Measurements from ENCODE around the gene PPP2R5E.
"Not testable (repeated sequence)": the region's sequence is repeated elsewhere in the genome, so short reads cannot be mapped to it uniquely, and the experiment has no call there.

Gene PPP2R5E

DNA sequence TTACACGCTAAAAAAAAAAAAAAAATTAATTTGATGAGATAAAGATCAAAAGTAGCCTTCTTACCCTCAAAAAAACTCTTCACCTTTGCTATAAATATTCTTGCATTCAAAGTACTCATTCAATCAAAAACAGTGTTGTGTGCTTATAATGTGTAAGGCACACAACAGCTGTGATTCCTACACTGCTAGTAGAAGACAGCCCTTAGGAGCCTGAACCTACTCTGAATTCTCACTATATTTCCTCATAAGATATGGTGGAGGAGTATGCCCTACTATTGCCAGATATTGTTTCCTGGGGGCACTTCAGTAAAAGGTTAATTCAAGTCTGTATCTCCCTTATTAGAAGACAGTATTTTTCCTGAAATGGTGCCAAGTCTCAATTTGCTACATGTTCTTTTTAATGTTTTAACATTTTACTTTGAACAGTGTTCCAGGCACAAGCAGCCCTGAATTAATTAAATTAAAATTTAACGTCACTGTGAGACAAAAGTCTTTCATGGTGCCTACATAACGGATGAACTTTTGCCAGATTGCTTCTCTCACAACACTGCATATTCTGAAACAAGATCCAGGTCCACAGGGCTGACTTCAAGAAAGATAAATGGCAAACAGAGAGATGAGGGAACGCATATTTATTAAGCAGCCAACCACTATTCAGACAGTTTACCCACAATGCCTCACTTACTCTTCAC lies 19.3 kb downstream of the PPP2R5E start:
- H3K9me3 ChIP-seq (ENCODE audit: control insufficient read depth, low read length), result no peaks in the 10 kb centered on the region
- WGBS, 2 experiments, result 96% methylated on average over 3 of the region's 4 CpGs

DNA sequence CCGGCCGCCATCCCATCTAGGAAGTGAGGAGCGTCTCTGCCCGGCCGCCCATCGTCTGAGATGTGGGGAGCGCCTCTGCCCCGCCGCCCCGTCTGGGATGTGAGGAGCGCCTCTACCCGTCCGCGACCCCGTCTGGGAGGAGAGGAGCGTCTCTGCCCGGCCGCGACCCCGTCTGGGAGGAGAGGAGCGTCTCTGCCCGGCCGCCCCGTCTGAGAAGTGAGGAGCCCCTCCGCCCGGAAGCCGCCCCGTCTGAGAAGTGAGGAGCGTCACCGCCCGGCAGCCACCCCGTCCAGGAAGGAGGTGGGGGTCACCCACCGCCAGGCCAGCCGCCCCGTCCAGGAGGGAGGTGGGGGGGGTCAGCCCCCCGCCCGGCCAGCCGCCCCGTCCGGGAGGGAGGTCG lies 20.7 kb downstream of the PPP2R5E start:
- H3K4me3 ChIP-seq (ENCODE audit: insufficient read depth, low read depth, low read length); H3K9me3 ChIP-seq (ENCODE audit: control insufficient read depth, low read length); H3K4me1 ChIP-seq (ENCODE audit: control insufficient read depth, insufficient read depth, low read length); H3K36me3 ChIP-seq (ENCODE audit: control insufficient read depth, insufficient read depth, low read length); H3K27me3 ChIP-seq (ENCODE audit: control insufficient read depth, insufficient read depth, low read length, poor library complexity, severe bottlenecking); H3K27ac ChIP-seq (ENCODE audit: insufficient read depth, low read depth, low read length, poor library complexity, severe bottlenecking): not testable (repeated sequence)
- WGBS, 2 experiments, result 97 to 98% methylated on average over 28 to 29 of the region's 41 CpGs

More for the DNA sequence above, 19.3 kb downstream of the PPP2R5E start:
- Histone ChIP-seq H3K4me1 (ENCODE audit: control insufficient read depth, insufficient read depth, low read length) (no peaks in the 10 kb centered on the region), H3K36me3 (ENCODE audit: control insufficient read depth, insufficient read depth, low read length) (peaks cover 9% of the 10 kb centered on the region), H3K27me3 (ENCODE audit: control insufficient read depth, insufficient read depth, low read length, poor library complexity, severe bottlenecking) (no peaks in the 10 kb centered on the region), H3K4me3 (ENCODE audit: insufficient read depth, low read depth, low read length) (no peak overlapping the region), H3K27ac (ENCODE audit: insufficient read depth, low read depth, low read length, poor library complexity, severe bottlenecking) (no peak overlapping the region)

DNA sequence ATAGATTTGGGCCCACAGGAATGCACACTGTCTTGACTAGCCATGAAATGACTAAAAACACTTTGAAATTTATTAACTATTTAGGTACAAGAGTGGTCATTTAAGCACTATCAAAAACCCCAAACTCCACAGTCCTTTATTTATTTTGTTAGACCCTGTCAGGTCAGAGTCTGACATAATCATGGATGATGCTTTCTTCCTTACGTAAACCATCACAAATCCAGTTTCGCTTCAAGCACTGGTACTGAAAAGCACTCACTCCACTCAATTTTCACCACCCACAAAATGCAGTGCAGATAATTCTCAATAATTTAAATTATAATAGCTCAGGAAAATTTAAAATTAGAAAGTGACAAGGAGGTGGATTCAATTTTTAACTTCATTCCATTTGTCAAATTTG lies 25.8 kb downstream of the PPP2R5E start:
- WGBS, 2 experiments, result 92 to 97% methylated on average over 2 of the region's 2 CpGs

GRCh38 chr14:63515240-63515639 lies 27.9 kb downstream of the PPP2R5E start:
- H3K4me1 ChIP-seq (ENCODE audit: control insufficient read depth, insufficient read depth, low read length), result no peaks in the 10 kb centered on the region
- no peak overlapping the region for H3K27ac ChIP-seq (ENCODE audit: insufficient read depth, low read depth, low read length, poor library complexity, severe bottlenecking)
- WGBS, 2 experiments, result 90 to 92% methylated on average over 3 of the region's 4 CpGs
- no peaks in the 10 kb centered on the region for H3K36me3 ChIP-seq (ENCODE audit: control insufficient read depth, insufficient read depth, low read length)
- H3K4me3 ChIP-seq (ENCODE audit: insufficient read depth, low read depth, low read length), result no peak overlapping the region
- H3K27me3 ChIP-seq (ENCODE audit: control insufficient read depth, insufficient read depth, low read length, poor library complexity, severe bottlenecking), result no peaks in the 10 kb centered on the region
- no peaks in the 10 kb centered on the region for H3K9me3 ChIP-seq (ENCODE audit: control insufficient read depth, low read length)

More for the DNA sequence above, 25.8 kb downstream of the PPP2R5E start:
- Histone ChIP-seq H3K36me3 (ENCODE audit: control insufficient read depth, insufficient read depth, low read length) (peaks cover 4% of the 10 kb centered on the region), H3K27ac (ENCODE audit: insufficient read depth, low read depth, low read length, poor library complexity, severe bottlenecking) (no peak overlapping the region), H3K4me3 (ENCODE audit: insufficient read depth, low read depth, low read length) (no peak overlapping the region), H3K4me1 (ENCODE audit: control insufficient read depth, insufficient read depth, low read length) (no peaks in the 10 kb centered on the region), H3K27me3 (ENCODE audit: control insufficient read depth, insufficient read depth, low read length, poor library complexity, severe bottlenecking) (no peaks in the 10 kb centered on the region), H3K9me3 (ENCODE audit: control insufficient read depth, low read length) (no peaks in the 10 kb centered on the region)

- 93% methylated on average over 4 of the region's 4 CpGs for WGBS, 2 experiments
- Histone ChIP-seq H3K36me3 (ENCODE audit: control insufficient read depth, insufficient read depth, low read length) (no peaks in the 10 kb centered on the region), H3K9me3 (ENCODE audit: control insufficient read depth, low read length) (no peaks in the 10 kb centered on the region), H3K27ac (ENCODE audit: insufficient read depth, low read depth, low read length, poor library complexity, severe bottlenecking) (no peak overlapping the region), H3K4me1 (ENCODE audit: control insufficient read depth, insufficient read depth, low read length) (no peaks in the 10 kb centered on the region), H3K27me3 (ENCODE audit: control insufficient read depth, insufficient read depth, low read length, poor library complexity, severe bottlenecking) (no peaks in the 10 kb centered on the region), H3K4me3 (ENCODE audit: insufficient read depth, low read depth, low read length) (no peak overlapping the region)
Observed at GRCh38 chr14:63513756-63514155, 29.4 kb downstream of the PPP2R5E start.

DNA sequence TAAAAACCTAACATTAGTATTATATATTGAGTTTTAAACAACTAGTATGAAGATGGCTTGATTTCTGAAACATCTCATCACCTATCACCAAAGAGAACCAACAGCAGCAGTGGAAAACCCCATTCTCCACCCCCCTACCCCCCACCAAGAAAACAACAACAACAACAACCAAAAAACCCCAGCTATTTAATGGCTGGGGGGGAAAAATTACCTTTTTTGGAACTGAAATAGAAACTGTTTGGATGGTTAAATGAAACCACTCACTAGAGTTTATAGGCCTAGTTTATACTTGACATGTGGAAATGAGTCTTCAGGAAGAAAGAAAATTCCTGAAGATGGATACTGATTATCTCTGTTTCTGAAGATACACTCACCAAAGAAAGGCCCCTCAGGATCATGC lies 30.3 kb downstream of the PPP2R5E start:
- no peak overlapping the region for H3K27ac ChIP-seq (ENCODE audit: insufficient read depth, low read depth, low read length, poor library complexity, severe bottlenecking)

GRCh38 chr14:63510538-63510937 lies 32.6 kb downstream of the PPP2R5E start:
- Histone ChIP-seq H3K36me3 (ENCODE audit: control insufficient read depth, insufficient read depth, low read length) (no peaks in the 10 kb centered on the region), H3K9me3 (ENCODE audit: control insufficient read depth, low read length) (no peaks in the 10 kb centered on the region), H3K27ac (ENCODE audit: insufficient read depth, low read depth, low read length, poor library complexity, severe bottlenecking) (no peak overlapping the region), H3K27me3 (ENCODE audit: control insufficient read depth, insufficient read depth, low read length, poor library complexity, severe bottlenecking) (no peaks in the 10 kb centered on the region), H3K4me3 (ENCODE audit: insufficient read depth, low read depth, low read length) (no peak overlapping the region), H3K4me1 (ENCODE audit: control insufficient read depth, insufficient read depth, low read length) (no peaks in the 10 kb centered on the region)
- WGBS, 2 experiments, result 92 to 94% methylated on average over 5 of the region's 5 CpGs

More for the DNA sequence above, 30.3 kb downstream of the PPP2R5E start:
- no peaks in the 10 kb centered on the region for H3K9me3 ChIP-seq (ENCODE audit: control insufficient read depth, low read length)
- H3K4me1 ChIP-seq (ENCODE audit: control insufficient read depth, insufficient read depth, low read length), result no peaks in the 10 kb centered on the region
- H3K4me3 ChIP-seq (ENCODE audit: insufficient read depth, low read depth, low read length), result no peak overlapping the region
- H3K27me3 ChIP-seq (ENCODE audit: control insufficient read depth, insufficient read depth, low read length, poor library complexity, severe bottlenecking), result no peaks in the 10 kb centered on the region
- no peaks in the 10 kb centered on the region for H3K36me3 ChIP-seq (ENCODE audit: control insufficient read depth, insufficient read depth, low read length)

DNA sequence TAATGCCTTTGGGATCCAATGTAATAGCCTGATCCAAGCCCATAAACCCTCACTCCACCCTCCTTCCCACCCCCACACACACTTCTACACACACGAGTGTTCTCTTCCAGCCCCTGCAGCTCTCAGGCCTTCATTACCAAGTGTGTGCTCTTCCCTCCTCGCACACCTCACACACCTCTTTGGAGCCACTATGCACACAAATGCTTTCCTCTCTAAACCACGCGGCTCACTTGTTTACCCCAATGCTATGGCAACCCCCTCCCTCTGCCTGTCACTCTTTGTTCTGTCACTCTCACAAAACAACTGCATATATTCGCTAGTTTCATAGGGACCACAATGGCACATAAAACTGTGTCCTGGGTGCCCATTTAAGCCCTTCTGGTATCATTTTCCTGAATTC lies 35.1 kb downstream of the PPP2R5E start:
- Histone ChIP-seq H3K9me3 (ENCODE audit: control insufficient read depth, low read length) (no peaks in the 10 kb centered on the region), H3K4me1 (ENCODE audit: control insufficient read depth, insufficient read depth, low read length) (no peaks in the 10 kb centered on the region), H3K27me3 (ENCODE audit: control insufficient read depth, insufficient read depth, low read length, poor library complexity, severe bottlenecking) (no peaks in the 10 kb centered on the region), H3K36me3 (ENCODE audit: control insufficient read depth, insufficient read depth, low read length) (no peaks in the 10 kb centered on the region), H3K27ac (ENCODE audit: insufficient read depth, low read depth, low read length, poor library complexity, severe bottlenecking) (no peak overlapping the region), H3K4me3 (ENCODE audit: insufficient read depth, low read depth, low read length) (no peak overlapping the region)
- 81 to 85% methylated on average over 5 of the region's 5 CpGs for WGBS, 2 experiments

DNA sequence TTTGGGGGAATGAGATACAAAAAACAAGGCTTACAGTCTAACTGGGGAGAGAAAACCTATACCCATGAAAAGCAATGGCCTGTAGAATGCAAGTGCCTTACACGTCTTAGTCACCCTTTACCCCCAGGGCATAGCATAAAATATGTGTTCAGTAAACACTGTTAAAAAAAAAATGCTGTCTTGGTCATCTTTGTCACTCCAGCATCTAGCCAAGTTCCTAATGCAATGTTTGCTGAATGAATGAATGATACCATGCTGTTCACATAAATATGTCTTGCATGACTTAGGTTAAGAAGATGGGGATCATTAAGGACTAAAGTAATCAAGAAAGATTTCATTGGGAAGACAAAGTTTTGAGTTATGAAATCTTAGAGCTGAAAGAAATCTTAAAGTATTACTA lies 38.5 kb downstream of the PPP2R5E start:
- H3K36me3 ChIP-seq (ENCODE audit: control insufficient read depth, insufficient read depth, low read length), result no peaks in the 10 kb centered on the region
- no peaks in the 10 kb centered on the region for H3K27me3 ChIP-seq (ENCODE audit: control insufficient read depth, insufficient read depth, low read length, poor library complexity, severe bottlenecking)
- WGBS, 2 experiments, result 90 to 100% methylated on average over 1 of the region's 1 CpG
- H3K4me1 ChIP-seq (ENCODE audit: control insufficient read depth, insufficient read depth, low read length), result no peaks in the 10 kb centered on the region
- H3K9me3 ChIP-seq (ENCODE audit: control insufficient read depth, low read length), result no peaks in the 10 kb centered on the region
- no peak overlapping the region for H3K27ac ChIP-seq (ENCODE audit: insufficient read depth, low read depth, low read length, poor library complexity, severe bottlenecking)
- no peak overlapping the region for H3K4me3 ChIP-seq (ENCODE audit: insufficient read depth, low read depth, low read length)

DNA sequence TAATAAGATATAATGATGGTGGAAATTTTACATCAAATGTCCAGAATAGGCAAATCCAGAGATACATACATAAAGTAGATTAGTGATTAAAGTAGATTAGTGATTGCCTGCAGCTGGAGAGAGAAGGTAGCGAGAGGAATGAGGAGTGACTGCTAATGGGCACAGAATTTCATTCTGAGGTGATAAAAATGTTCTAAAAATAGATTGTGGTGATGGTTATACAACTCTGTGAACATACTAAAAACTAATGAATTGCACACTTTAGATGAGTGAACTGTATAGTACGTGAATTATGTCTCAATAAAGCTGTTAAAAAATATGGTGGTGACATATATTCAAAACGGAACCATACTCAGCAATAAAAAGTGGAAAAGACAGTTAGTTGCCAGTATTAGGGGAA lies 41.7 kb downstream of the PPP2R5E start:
- Histone ChIP-seq H3K36me3 (ENCODE audit: control insufficient read depth, insufficient read depth, low read length) (no peaks in the 10 kb centered on the region), H3K9me3 (ENCODE audit: control insufficient read depth, low read length) (no peaks in the 10 kb centered on the region), H3K4me3 (ENCODE audit: insufficient read depth, low read depth, low read length) (no peak overlapping the region), H3K27ac (ENCODE audit: insufficient read depth, low read depth, low read length, poor library complexity, severe bottlenecking) (no peak overlapping the region), H3K27me3 (ENCODE audit: control insufficient read depth, insufficient read depth, low read length, poor library complexity, severe bottlenecking) (no peaks in the 10 kb centered on the region), H3K4me1 (ENCODE audit: control insufficient read depth, insufficient read depth, low read length) (no peaks in the 10 kb centered on the region)
- 95 to 100% methylated on average over 3 of the region's 3 CpGs for WGBS, 2 experiments

All from ectodermal cell (in vitro differentiated cells).